ENCODE data around the gene TMPO. TPM values are rescaled to one million over a fixed set of nuclear protein-coding genes. Genes with fewer than 3 reads are reported as not detected.

TMPO gene
- polyA plus RNA-seq, 1 of the 3 experiments (the other 2 are of a cell fraction) = 20.8 TPM

- Histone ChIP-seq H2AFZ (ENCODE audit: low read depth) (no peak overlapping the region), H3K9me2 (no peaks in the 10 kb centered on the region), H3K27ac (ENCODE audit: low read depth in 2 of 2, low read length in 1 of 2) (no peak overlapping the region), H3K9ac (no peak overlapping the region), H3K9me3 (no peaks in the 10 kb centered on the region), H3K27me3 (ENCODE audit: insufficient read depth) (no peaks in the 10 kb centered on the region), H3K4me2 (no peak overlapping the region), H3K4me1 (ENCODE audit: control insufficient read depth in 1 of 2, insufficient read depth in 2 of 2, low read depth in 1 of 2, low read length in 1 of 2) (0 out of 4 replicates have a peak, but pooled peaks cover 0 to 4% of the 10 kb centered on the region in 2 experiments), H4K20me1 (ENCODE audit: insufficient read depth) (no peaks in the 10 kb centered on the region), H3K36me3 (replicated peaks in 1 of 2; ENCODE audit: control insufficient read depth in 1 of 2, insufficient read depth in 2 of 2, low read length in 1 of 2) (no peaks in the 10 kb centered on the region), H3K79me2 (ENCODE audit: insufficient read depth) (no peaks in the 10 kb centered on the region), H3F3A (replicated peaks; ENCODE audit: insufficient read depth) (peaks cover 7% of the 10 kb centered on the region), H3K4me3 (ENCODE audit: low read depth in 2 of 2, low read length in 1 of 2) (no peak overlapping the region)
- 77% methylated on average over 2 of the region's 2 CpGs for WGBS (ENCODE audit: low lambda C conversion rate)
- no peak for DNase-seq
- TF ChIP-seq TCF12 (IDR thresholded peaks at IDR 0.05) (no peak), MAX (IDR thresholded peaks at IDR 0.05; ENCODE audit: low read depth) (no peak), RCOR1 (IDR thresholded peaks at IDR 0.05; ENCODE audit: low read length) (no peak), TAF1 (IDR thresholded peaks at IDR 0.05; ENCODE audit: borderline replicate concordance, low read depth, low read length) (no peak), ZBTB33 (IDR thresholded peaks at IDR 0.05; ENCODE audit: borderline replicate concordance, low read depth) (no peak)
- POLR2A ChIA-PET = no interaction called here
- CTCF ChIA-PET = interaction anchor here (1.9 kb wide), 1 partner anchor 12 kb away, joined by 11 read pairs; no protein-coding TSS in a partner anchor
Observed at GRCh38 chr12:98578821-98579220, 63.4 kb downstream of the TMPO start.

- 82% methylated on average over 5 of the region's 5 CpGs for WGBS (ENCODE audit: low lambda C conversion rate)
- POLR2A ChIA-PET = no interaction called here
- CTCF ChIA-PET = interaction anchor here (1.9 kb wide), 1 partner anchor 13 kb away, joined by 6 read pairs; no protein-coding TSS in a partner anchor
- Histone ChIP-seq H3K9me3 (no peaks in the 10 kb centered on the region), H3K27me3 (ENCODE audit: insufficient read depth) (no peaks in the 10 kb centered on the region), H3K9ac (no peak overlapping the region), H2AFZ (ENCODE audit: low read depth) (no peak overlapping the region), H3K79me2 (ENCODE audit: insufficient read depth) (no peaks in the 10 kb centered on the region), H3K36me3 (replicated peaks in 1 of 2; ENCODE audit: control insufficient read depth in 1 of 2, insufficient read depth in 2 of 2, low read length in 1 of 2) (no peaks in the 10 kb centered on the region), H3K9me2 (no peaks in the 10 kb centered on the region), H3K4me2 (no peak overlapping the region), H3F3A (replicated peaks; ENCODE audit: insufficient read depth) (peaks cover 7% of the 10 kb centered on the region), H3K4me1 (ENCODE audit: control insufficient read depth in 1 of 2, insufficient read depth in 2 of 2, low read depth in 1 of 2, low read length in 1 of 2) (0 out of 4 replicates have a peak, but pooled peaks cover 0 to 4% of the 10 kb centered on the region in 2 experiments), H3K27ac (ENCODE audit: low read depth in 2 of 2, low read length in 1 of 2) (no peak overlapping the region), H3K4me3 (ENCODE audit: low read depth in 2 of 2, low read length in 1 of 2) (no peak overlapping the region), H4K20me1 (ENCODE audit: insufficient read depth) (no peaks in the 10 kb centered on the region)
- no peak for DNase-seq
- no peak for TF ChIP-seq GABPA (IDR thresholded peaks at IDR 0.05; ENCODE audit: low read depth)
- TF ChIP-seq TAF1 (IDR thresholded peaks at IDR 0.05; ENCODE audit: borderline replicate concordance, low read depth, low read length) = no peak
- no peak for TF ChIP-seq SIN3A (IDR thresholded peaks at IDR 0.05; ENCODE audit: borderline replicate concordance, low read depth, low read length)
- TF ChIP-seq FOXJ3 (CRISPR knock-in tag; IDR thresholded peaks at IDR 0.05) = no peak
- no peak for TF ChIP-seq NRF1 (IDR thresholded peaks at IDR 0.05; ENCODE audit: low read depth, low read length)
- no peak for TF ChIP-seq FOXM1 (IDR thresholded peaks at IDR 0.05; ENCODE audit: low read depth)
Observed at GRCh38 chr12:98579347-98579746, 64.0 kb downstream of the TMPO start.
